ENCODE results near the gene SYNJ2.

Gene SYNJ2

GRCh38 chr6:158030380-158031300 lies 49.0 kb downstream of the SYNJ2 start:
- no peak for FAIRE-seq

- FAIRE-seq, result no peak
Observed at GRCh38 chr6:158031381-158032353, 50.0 kb downstream of the SYNJ2 start.

GRCh38 chr6:158032354-158032733 lies 50.7 kb downstream of the SYNJ2 start:
- no peak for FAIRE-seq

DNA sequence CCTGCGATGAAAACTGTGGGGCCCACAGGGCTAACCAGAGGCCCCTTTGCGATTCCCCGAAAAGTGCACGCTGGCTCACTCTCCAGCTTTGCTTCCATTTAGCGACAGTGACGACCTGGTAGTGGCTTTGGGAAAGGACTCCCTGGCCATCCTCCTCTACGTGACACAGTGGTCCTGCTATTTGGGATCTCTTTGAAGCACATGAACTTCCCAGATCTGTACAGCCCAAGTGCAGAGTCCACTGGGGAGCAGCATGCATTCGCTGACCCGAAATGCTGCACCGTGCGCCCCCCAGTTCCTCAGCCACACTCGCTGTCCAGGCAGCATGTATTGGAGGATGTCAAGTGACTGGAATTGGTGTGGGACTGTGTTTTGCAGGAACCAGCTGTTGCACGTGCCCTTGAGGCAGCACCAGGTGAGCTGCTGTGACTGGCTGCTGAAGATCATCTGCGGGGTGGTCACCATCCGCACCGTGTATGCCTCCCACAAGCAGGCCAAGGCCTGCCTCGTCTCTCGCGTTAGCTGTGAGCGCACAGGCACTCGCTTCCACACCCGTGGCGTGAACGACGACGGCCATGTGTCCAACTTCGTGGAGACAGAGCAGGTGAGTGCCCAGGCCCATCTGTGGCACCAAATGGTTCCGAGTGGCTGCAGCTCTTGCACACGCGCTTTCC lies 51.6 kb downstream of the SYNJ2 start:
- no peak for FAIRE-seq

GRCh38 chr6:158033751-158034702 lies 52.4 kb downstream of the SYNJ2 start:
- FAIRE-seq, result no peak

DNA sequence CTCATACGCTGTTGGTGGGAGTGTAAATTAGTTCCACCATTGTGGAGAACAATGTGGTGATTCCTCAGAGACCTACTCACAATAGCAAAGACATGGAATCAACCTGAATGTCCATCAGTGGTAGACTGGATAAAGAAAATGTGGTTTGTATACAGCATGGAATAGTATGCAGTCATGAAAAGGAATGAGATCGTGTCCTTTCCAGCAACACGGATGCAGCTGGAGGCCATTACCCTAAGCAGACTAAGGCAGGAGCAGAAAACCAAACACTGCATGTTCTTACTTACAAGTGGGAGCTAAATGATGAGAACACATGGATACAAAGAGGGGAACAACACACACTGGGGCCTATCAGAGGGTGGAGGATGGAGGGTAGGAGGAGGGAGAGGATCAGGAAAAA lies 54.6 kb downstream of the SYNJ2 start:
- FAIRE-seq, result no peak

GRCh38 chr6:158037021-158037420 lies 55.4 kb downstream of the SYNJ2 start:
- FAIRE-seq, result no peak

DNA sequence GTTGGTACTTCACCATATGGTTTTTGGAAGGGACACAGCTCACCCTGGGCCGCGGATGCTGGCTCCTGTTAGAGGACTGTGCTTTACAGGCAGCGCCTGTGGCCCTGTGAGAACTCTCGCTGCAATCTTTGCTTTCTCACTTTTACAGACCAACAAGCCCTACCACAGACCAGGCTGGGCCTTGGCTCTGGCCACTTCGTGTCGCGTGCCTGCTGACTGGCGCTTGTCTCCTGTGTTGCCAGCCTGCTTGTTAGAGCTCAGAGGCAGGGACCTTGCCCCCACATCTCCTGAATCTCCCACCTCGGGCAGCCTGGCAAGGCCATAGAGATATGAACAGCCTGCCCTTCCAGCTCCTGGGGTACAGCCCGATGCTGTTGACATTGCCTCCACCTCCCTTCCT lies 56.1 kb downstream of the SYNJ2 start:
- FAIRE-seq, result no peak

DNA sequence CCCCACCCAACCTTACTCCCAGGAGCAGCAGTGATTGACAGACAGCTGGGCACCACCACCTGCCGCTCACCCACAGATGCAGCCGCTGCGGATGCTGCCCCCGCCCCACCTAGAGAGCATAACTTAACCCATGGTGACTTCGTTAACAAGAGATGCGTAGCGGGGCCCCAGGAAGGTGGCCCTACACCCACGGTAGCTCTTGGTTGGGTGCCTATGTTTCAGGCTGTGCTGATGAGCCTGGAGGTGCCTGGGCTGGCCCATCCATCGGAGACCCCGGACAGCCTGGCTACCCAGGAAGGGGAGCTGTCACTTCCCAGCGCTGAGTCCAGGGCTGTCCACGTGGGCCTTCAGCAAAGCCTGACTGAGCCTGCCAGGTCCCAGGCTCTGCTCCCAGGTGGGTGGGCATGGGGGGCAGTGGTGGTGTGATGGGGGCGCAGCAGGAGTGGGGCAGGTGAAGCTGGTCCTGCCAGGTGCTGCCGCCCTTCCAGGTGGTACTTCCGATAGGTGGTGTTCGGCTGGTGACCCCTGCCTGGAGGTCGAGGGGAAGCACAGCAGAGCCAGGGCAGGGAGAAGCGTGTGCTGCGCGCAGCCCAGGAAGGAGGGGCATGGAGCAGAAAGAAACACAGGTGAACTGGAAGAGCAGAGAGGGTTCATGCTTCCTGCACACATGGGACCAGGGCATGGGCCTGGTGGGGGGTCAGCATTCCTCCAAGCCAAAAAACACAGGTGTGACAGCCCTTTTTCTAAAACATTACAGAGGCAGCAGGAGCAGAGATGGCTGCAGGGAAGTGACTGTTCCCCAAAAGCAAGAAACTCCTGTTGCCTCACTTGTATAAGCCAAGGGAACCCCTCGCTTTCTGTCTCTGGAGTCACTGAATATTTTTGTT lies 56.9 kb downstream of the SYNJ2 start:
- no peak for FAIRE-seq

- no peak for FAIRE-seq
Observed at GRCh38 chr6:158039178-158039557, 57.5 kb downstream of the SYNJ2 start.

- FAIRE-seq, result no peak
Observed at GRCh38 chr6:158039571-158040050, 57.9 kb downstream of the SYNJ2 start.

- no peak for FAIRE-seq
Observed at GRCh38 chr6:158040051-158040803, 58.6 kb downstream of the SYNJ2 start.

DNA sequence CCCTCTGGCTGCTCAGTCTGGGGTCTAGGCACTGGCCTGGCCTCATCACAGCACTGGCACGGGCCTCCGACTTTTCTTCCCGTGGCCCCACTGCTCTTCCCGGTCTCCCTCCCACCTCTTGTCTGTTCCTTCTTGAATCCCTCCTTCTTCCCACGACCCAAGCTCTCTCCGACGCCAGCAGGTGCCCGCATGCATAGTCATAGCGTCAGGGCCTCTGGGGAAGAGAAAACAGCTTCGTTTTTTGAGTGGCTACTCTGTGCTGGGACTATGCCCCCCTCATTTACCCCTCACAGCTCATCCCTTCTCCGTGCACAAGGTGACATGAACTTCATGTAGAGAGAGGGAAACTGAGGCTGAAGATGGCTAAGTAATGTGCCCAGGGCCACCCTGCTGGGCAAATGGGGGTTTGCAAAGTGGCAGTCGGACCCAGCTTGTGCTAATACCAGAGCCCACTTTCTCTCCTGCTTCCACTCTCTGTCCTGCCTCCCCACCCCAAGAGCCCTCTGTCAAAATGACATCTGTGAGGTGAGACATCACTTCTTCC lies 59.2 kb downstream of the SYNJ2 start:
- no peak for FAIRE-seq

GRCh38 chr6:158041370-158041769 lies 59.7 kb downstream of the SYNJ2 start:
- no peak for FAIRE-seq

DNA sequence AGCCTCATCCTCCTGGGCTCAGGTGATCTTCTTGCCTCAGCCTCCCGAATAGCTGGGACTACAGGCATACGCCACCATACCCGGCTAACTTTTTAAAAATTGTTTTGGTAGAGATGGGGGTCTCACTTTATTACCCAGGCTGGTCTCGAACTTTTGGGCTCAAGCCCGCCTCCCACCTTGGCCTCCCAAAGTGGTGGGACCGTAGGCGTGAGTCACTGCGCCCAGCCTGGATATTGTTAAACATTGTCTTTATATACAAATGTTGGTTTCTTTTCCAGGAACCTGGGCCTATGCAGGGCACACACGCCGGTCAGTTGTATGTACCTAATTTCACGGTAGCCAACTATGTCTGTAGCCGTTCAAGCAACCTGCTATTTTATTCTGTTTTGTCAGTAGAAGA lies 60.1 kb downstream of the SYNJ2 start:
- FAIRE-seq, result no peak

DNA sequence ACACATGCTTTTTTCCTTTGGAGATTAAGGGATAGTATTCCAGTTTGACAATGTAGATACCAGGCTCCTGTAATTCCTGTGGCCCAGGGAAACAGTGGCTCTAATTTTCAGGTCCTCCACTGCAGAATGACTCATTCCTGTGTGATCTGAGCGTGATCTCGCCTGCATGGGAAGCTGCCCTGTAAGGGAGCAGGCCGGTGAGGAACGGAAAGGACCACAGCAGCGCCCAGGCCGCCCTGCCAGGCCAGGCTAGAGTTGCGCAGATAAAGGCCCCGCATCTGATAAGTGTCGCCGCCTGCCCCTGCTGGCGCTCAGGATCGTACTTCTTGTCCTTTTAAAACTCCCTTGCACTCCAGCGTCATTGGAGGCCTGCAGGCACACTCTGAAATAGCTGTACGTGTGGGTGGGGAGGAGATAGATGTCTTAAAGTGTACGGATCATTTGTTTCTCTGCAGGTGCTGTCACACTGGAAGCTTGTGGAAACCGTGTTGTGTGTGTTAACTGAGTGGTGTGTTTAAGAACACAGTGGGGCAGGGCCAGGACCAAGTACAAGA lies 60.7 kb downstream of the SYNJ2 start:
- FAIRE-seq, result no peak

DNA sequence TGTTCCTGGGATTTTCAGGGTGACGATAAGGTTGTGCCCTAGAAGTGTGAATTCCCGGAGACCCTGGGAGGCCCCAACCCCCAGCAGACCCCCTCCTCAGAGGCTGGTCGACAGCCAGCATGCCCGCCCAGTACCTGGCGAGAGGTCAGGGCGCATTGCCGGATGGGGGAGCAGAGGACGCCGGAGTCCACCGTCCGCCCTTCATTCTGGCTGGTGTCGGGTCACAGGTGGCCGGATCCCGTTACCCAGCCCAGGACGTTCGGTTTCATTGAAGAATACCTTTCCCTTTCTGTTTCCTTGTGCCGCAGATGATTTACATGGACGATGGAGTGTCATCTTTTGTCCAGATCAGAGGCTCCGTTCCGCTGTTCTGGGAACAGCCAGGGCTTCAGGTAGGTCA lies 61.3 kb downstream of the SYNJ2 start:
- FAIRE-seq, result no peak

DNA sequence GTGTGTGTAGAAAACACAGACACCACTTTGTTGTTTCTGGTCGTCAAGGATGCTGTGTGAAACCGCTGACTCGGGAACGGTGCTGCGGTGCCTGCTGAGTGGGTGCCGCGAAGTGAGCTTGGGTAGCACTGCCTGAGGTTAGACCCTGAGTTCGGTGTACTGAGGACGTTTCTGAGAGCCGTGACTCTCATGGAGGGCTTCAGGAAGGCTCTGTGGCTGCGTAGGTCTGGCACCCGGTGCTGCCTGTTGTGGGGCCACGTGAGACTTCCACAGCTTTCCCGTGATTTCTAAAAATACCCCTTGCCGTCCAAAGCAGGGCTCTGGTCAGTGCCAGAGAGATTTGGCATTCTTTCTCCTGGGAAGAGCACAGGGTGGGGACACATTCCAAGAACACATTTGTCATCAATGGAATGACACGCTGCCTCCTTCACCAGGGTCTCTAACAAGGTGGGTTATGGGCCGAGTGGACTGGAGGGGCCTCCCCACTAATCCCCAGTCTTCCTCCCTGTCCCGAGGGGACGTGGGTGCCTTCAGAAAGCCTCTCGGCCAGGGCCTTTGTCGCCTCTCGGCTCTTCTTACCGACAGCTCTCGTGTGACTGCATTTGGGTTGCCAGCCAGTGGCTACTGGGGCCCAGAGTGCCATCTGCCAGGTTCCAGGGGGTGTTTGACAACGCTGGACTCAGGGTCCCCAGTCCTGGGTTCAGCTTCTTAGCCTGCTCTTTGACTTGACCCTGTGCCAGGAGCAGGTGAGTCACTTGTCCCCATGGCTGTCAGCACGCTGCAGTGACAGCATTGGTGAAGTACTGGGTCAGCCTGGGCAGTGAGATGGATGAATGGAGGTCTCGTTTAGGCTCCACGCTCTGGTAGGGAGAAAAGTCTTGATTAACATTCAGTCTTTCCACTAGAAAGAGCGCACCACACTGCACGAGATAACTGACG lies 62.2 kb downstream of the SYNJ2 start:
- FAIRE-seq, result no peak
